GM12873 (cell line): ENCODE measurements around the gene HPS5.

ENCODE experiments used
- CTCF ChIP-seq: IDR thresholded peaks from 2 replicates; pipeline ENCODE4 v1.5.1; 2012; ENCODE audit warnings: low read depth, mild to moderate bottlenecking, moderate library complexity, low read length, control low read depth; ENCODE audit not compliant: insufficient read depth; ENCODE audit errors: missing control alignments

The HPS5 gene

GRCh38 chr11:18330921-18331320 is 9.0 kb upstream of the HPS5 start:
- TF ChIP-seq CTCF: no peak

GRCh38 chr11:18329196-18329870 is 7.4 kb upstream of the HPS5 start:
- no peak for TF ChIP-seq CTCF

- TF ChIP-seq CTCF: no peak
Measured at GRCh38 chr11:18324381-18324780, 2.4 kb upstream of the HPS5 start.

- no peak for TF ChIP-seq CTCF
Measured at GRCh38 chr11:18322818-18323570, 1.1 kb upstream of the HPS5 start.

- no peak for TF ChIP-seq CTCF
Measured at GRCh38 chr11:18321578-18321968, 367 bp downstream of the HPS5 start.

- no peak for TF ChIP-seq CTCF
Measured at GRCh38 chr11:18320617-18321016, 1.3 kb downstream of the HPS5 start.

GRCh38 chr11:18319914-18320313 is 2.0 kb downstream of the HPS5 start:
- TF ChIP-seq CTCF: no peak
